Natural killer cell (primary cell): ENCODE measurements around the gene TSPYL4. TPM values are rescaled to one million over a fixed set of nuclear protein-coding genes. Genes with fewer than 3 reads are reported as not detected.

Experiments used
- ATAC-seq, 3 donors: fragments of 150-1000 bp in 2 of 3; fragments of 200-7000 bp in 1 of 3; cut with Tn5 transposase; 1 replicate in 1 of 3; 2 replicates in 2 of 3; pipeline ENCODE4 v1.10.0; 2021; ENCODE audit warnings: mild to moderate bottlenecking in 2 of 3, moderate library complexity in 2 of 3
- DNase-seq, 2 donors: peaks; one replicate each; pipeline versions ENCODE4 v3.0.0 to v3.0.0-alpha.2; 2013 to 2021; ENCODE audit warnings: mixed read lengths in 1 of 2
- H3K27ac ChIP-seq: one replicate; pipeline ENCODE4 v1.5.1; 2013; ENCODE audit warnings: mild to moderate bottlenecking, low read length
- H3K27me3 ChIP-seq: one replicate; pipeline ENCODE4 v1.6.1; 2013; ENCODE audit warnings: low read length; ENCODE audit not compliant: control insufficient read depth, insufficient read depth
- H3K36me3 ChIP-seq: one replicate; pipeline ENCODE4 v1.6.1; 2013; ENCODE audit warnings: low read length; ENCODE audit not compliant: control insufficient read depth, insufficient read depth
- H3K4me1 ChIP-seq: one replicate; pipeline ENCODE4 v1.6.1; 2013; ENCODE audit warnings: low read length; ENCODE audit not compliant: control insufficient read depth, insufficient read depth
- H3K4me3 ChIP-seq: one replicate; pipeline ENCODE4 v1.5.1; 2013; ENCODE audit warnings: low read length
- H3K9me3 ChIP-seq: one replicate; pipeline ENCODE4 v1.6.1; 2013; ENCODE audit warnings: low read length; ENCODE audit not compliant: control insufficient read depth, insufficient read depth
- H3K27ac Mint-ChIP-seq, 2 donors: one replicate each; pipeline ENCODE4 v1.8.0; 2022; ENCODE audit warnings: mild to moderate bottlenecking in 2 of 2, mixed read lengths in 2 of 2, moderate library complexity in 1 of 2
- H3K27me3 Mint-ChIP-seq, 2 donors: one replicate each; pipeline ENCODE4 v1.8.0; 2022; ENCODE audit warnings: low read depth in 2 of 2, mixed read lengths in 2 of 2
- H3K36me3 Mint-ChIP-seq: one replicate; pipeline ENCODE4 v1.8.0; 2022; ENCODE audit warnings: mixed read lengths
- H3K4me1 Mint-ChIP-seq, 2 donors: one replicate each; pipeline ENCODE4 v1.8.0; 2022; ENCODE audit warnings: mixed read lengths in 2 of 2
- H3K4me3 Mint-ChIP-seq: one replicate; pipeline ENCODE4 v1.8.0; 2022; ENCODE audit warnings: mild to moderate bottlenecking, moderate library complexity, mixed read lengths
- H3K9me3 Mint-ChIP-seq, 2 donors: one replicate each; pipeline ENCODE4 v1.8.0; 2022; ENCODE audit warnings: mixed read lengths in 2 of 2
- WGBS: methylation state at CpG from one replicate; pipeline ENCODE4 v1.1.7; 2013; ENCODE audit warnings: missing lambda C conversion rate; ENCODE audit not compliant: insufficient coverage; 5-methylcytosine and 5-hydroxymethylcytosine counted together
- intact Hi-C: fragments of 100-400 bp; cut with micrococcal nuclease; formaldehyde crosslinking; loops from one replicate; pipeline ENCODE4 v1.14.2; 2022
- total RNA-seq, 4 donors: library from RNA; stranded (reverse); fragments of 120-200 nt in 1 of 4; gene quantifications; one replicate each; pipeline versions ENCODE4 v1.2.3 to v1.2.4, GENCODE V29; 2013 to 2022
- TF ChIP-seq, protein P1 (sequence below): fragments of 200-600 bp; IDR thresholded peaks from one replicate; pipeline ENCODE4 v1.8.0; 2022; ENCODE audit warnings: antibody characterized with exemption

TSPYL4 gene
- total RNA-seq, 3 donors from 2014 or later (not counting 1 experiment from before 2014, with no cell fraction given): 21.5 to 36.8 (median 26.5) TPM

DNA sequence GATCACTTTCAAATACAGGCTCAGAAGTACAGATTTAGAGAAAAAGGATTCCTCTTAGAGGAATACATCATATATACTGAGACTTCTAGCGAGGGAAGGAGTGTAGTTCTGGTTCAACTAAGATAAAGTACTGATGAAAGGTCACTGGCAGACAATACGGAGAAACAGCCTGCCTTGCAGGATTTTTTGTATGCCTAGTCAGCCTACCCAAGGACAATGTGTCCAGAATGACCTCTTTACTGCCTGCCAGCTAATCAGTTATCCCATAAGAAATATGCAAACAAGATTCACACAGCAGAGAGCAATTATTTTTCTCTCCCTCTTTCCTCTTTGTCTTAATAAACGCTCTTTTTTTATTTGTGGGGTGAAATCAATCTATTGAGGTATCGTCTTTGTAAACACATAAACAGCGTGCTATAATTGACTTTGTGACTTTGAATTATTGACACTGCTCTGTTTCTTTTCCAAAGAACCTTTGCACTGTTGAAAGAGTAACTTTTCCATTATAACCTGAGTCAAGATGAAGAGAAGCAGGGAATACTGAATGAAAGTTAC is 1.4 kb upstream of the TSPYL4 start:
- peak in 1 of 2 donors; percentile 3 for DNase-seq
- intact Hi-C loops: no loop called here
- Histone ChIP-seq H3K27me3 (no peaks in the 10 kb centered on the region), H3K27ac (no peak overlapping the region), H3K4me1 (peaks cover 21% of the 10 kb centered on the region), H3K4me3 (no peak overlapping the region), H3K9me3 (no peaks in the 10 kb centered on the region), H3K36me3 (no peaks in the 10 kb centered on the region)
- no peak for ATAC-seq
- H3K4me1 Mint-ChIP-seq: no peaks in the 10 kb centered on the region
- 79% methylated on average over 4 of the region's 5 CpGs for WGBS
- H3K36me3 Mint-ChIP-seq: no peaks in the 10 kb centered on the region
- no peak overlapping the region for H3K27ac Mint-ChIP-seq
- no peaks in the 10 kb centered on the region for H3K9me3 Mint-ChIP-seq
- TF ChIP-seq, protein P1, sequence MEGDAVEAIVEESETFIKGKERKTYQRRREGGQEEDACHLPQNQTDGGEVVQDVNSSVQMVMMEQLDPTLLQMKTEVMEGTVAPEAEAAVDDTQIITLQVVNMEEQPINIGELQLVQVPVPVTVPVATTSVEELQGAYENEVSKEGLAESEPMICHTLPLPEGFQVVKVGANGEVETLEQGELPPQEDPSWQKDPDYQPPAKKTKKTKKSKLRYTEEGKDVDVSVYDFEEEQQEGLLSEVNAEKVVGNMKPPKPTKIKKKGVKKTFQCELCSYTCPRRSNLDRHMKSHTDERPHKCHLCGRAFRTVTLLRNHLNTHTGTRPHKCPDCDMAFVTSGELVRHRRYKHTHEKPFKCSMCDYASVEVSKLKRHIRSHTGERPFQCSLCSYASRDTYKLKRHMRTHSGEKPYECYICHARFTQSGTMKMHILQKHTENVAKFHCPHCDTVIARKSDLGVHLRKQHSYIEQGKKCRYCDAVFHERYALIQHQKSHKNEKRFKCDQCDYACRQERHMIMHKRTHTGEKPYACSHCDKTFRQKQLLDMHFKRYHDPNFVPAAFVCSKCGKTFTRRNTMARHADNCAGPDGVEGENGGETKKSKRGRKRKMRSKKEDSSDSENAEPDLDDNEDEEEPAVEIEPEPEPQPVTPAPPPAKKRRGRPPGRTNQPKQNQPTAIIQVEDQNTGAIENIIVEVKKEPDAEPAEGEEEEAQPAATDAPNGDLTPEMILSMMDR: no peak
- no peak overlapping the region for H3K4me3 Mint-ChIP-seq
- no peaks in the 10 kb centered on the region for H3K27me3 Mint-ChIP-seq

DNA sequence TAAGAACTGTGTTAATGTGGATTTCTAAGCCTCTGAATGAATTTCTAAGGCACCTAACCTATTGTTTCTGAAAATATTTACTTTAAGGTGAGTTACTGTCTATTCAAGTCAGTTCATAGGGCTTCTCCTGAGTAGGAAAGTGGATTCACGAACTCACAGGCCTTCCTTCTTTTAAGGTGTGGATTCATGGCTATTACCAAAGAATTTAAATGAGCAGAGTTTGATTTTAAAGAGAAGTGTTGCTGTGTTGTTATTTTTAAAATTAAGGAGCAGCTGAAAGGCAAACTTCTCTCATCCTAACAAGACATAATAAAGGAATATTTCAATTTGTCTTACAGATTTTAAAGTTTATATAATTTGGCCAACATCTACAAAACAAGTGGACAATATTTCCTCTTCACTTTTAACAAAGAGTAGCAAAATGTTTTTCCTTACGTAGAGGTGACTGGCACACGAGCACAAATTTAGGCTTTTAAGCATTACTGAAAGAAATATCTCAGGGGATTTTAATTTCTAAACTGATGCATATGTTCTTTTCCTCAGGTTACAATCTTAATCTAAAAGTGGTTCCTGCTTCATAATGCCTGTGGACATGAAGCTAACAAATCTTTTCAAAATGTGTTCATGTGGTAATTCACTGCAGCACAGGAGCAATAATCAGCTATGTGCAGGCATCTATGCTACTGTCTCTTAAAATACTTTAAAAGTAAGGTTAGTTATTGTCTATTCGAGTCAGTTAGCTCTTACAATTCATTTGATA is 602 bp upstream of the TSPYL4 start:
- Histone ChIP-seq H3K27me3 (no peaks in the 10 kb centered on the region), H3K4me1 (peaks cover 21% of the 10 kb centered on the region), H3K9me3 (no peaks in the 10 kb centered on the region), H3K27ac (peak overlapping the region; percentile 91), H3K36me3 (no peaks in the 10 kb centered on the region), H3K4me3 (peak overlapping the region; percentile 94)
- TF ChIP-seq, protein P1: no peak
- H3K4me3 Mint-ChIP-seq: no peak overlapping the region
- H3K27ac Mint-ChIP-seq: no peak overlapping the region
- no peaks in the 10 kb centered on the region for H3K9me3 Mint-ChIP-seq
- DNase-seq (peak in 1 of 2 donors; percentile 28), ATAC-seq (no peak)
- no peaks in the 10 kb centered on the region for H3K27me3 Mint-ChIP-seq
- WGBS: 14% methylated on average over 3 of the region's 4 CpGs
- no peaks in the 10 kb centered on the region for H3K4me1 Mint-ChIP-seq
- no peaks in the 10 kb centered on the region for H3K36me3 Mint-ChIP-seq
- intact Hi-C loops: loop anchor here (1.0 kb wide), 2 partner anchors 25 to 317 kb away; partner anchors contain the start of genes RWDD1 and TSPYL1

- H3K27me3 ChIP-seq: no peaks in the 10 kb centered on the region
- no peaks in the 10 kb centered on the region for H3K9me3 ChIP-seq
- Mint-ChIP-seq H3K27ac (no peak overlapping the region), H3K36me3 (no peaks in the 10 kb centered on the region), H3K9me3 (no peaks in the 10 kb centered on the region), H3K4me1 (no peaks in the 10 kb centered on the region), H3K27me3 (no peaks in the 10 kb centered on the region), H3K4me3 (no peak overlapping the region)
- no peaks in the 10 kb centered on the region for H3K36me3 ChIP-seq
- WGBS: 56% methylated on average over 11 of the region's 11 CpGs
- peaks cover 21% of the 10 kb centered on the region for H3K4me1 ChIP-seq
- H3K27ac ChIP-seq: peak overlapping the region; percentile 91
- TF ChIP-seq, protein P1: no peak
- H3K4me3 ChIP-seq: peak overlapping the region; percentile 94
- intact Hi-C loops: no loop called here
- DNase-seq: no peak
- no peak for ATAC-seq
These were observed 729 bp downstream of the TSPYL4 start for GRCh38 chr6:116253188-116253504.
